Amniotic epithelial cell (primary cell): ENCODE measurements around the gene LRRC26.

Experiments
- DNase-seq: peaks from one replicate; pipeline ENCODE4 v3.0.0-alpha.2; 2010; ENCODE audit warnings: low read depth

The LRRC26 gene

DNA sequence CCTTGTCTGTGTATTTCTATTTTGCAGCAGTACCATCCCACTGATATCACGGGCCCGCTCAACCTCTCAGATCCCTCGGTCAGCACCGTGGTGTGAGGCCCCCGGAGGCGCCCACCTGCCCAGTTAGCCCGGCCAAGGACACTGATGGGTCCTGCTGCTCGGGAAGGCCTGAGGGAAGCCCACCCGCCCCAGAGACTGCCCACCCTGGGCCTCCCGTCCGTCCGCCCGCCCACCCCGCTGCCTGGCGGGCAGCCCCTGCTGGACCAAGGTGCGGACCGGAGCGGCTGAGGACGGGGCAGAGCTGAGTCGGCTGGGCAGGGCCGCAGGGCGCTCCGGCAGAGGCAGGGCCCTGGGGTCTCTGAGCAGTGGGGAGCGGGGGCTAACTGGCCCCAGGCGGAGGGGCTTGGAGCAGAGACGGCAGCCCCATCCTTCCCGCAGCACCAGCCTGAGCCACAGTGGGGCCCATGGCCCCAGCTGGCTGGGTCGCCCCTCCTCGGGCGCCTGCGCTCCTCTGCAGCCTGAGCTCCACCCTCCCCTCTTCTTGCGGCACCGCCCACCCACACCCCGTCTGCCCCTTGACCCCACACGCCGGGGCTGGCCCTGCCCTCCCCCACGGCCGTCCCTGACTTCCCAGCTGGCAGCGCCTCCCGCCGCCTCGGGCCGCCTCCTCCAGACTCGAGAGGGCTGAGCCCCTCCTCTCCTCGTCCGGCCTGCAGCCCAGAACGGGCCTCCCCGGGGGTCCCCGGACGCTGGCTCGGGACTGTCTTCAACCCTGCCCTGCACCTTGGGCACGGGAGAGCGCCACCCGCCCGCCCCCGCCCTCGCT is 1.9 kb downstream of the LRRC26 start:
- no peak for DNase-seq

DNA sequence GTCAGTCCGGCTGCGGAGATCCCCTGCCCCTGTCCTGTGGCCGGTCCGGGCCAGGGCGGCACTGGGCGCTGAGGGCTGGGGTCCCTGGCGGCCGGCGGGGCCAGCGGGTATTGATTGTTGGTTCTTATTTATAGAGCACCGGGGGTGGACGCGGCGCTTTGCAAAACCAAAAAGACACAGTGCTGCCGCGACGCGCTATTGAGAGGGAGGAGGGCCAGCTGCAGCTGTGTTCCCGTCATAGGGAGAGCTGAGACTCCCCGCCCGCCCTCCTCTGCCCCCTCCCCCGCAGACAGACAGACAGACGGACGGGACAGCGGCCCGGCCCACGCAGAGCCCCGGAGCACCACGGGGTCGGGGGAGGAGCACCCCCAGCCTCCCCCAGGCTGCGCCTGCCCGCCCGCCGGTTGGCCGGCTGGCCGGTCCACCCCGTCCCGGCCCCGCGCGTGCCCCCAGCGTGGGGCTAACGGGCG is 2.5 kb downstream of the LRRC26 start:
- DNase-seq: no peak

DNA sequence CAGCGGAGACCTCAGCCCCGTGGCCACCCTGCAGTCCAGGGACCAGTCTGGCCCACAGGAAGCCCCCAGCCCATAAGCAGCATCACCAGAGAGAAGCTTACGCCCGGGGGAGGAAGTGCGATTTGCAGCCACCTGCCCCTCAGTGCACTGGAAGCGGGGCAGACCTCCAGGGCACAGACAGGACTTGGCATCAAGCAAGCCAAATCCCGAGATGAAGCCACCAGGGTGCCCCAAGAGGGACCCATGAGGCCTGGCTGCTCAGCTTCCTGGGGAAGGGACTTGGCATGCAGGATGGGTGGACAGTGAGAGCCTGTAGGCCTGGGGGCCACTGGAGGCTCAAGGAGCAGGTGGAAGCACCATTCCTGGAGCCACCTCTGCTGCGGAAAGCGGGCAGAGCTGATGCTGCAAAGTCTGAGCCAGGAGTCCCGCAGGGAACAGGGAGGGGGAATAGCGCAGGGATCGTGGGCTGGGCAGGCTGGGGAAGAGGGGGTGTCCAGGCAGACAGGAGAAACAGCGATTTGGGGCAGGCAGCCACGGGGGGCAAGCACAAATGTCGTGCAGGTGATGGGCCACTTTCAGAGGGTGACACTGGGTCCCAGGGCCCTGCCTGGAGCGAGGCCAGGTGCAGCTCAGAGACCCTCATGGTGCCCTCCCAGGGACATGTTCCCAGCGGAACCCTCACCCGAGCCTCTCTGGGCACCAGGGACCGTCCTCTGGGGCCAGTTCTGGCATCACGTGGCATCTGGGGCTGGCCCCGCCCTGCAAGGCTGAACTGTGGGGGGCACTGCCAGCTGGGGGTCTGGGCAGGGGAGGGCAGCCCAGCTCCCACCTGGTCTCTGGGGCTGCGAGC is 3.2 kb downstream of the LRRC26 start:
- DNase-seq: no peak

DNA sequence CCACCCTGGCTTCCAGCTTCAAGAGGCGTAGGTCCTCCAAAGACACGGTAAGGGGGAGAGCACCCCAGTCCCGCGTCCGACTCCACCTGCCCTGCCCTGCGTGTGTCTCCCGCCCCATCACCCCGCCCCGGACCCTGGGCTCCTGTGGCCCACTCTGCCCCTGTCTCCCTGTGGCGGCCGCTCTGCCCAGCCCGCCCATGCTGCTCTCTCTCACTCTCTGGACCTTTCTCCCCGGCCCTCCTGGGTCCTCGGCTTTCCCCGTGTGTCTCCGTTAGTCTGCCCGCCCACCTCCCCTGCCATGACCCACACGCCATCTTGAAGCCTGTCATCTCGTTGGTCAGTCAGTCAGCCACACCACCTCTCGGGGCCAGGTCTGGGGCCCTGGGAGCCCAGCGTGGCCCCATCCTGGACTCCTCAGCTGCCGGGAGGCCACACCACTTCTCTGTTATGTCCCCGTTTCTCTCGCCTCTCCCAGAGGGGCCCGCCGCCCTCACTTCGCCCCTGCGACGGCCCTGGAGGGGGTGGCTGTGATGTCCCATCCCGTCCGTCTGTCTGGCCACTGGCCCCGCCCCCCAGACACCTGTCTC is 4.5 kb downstream of the LRRC26 start:
- no peak for DNase-seq

DNA sequence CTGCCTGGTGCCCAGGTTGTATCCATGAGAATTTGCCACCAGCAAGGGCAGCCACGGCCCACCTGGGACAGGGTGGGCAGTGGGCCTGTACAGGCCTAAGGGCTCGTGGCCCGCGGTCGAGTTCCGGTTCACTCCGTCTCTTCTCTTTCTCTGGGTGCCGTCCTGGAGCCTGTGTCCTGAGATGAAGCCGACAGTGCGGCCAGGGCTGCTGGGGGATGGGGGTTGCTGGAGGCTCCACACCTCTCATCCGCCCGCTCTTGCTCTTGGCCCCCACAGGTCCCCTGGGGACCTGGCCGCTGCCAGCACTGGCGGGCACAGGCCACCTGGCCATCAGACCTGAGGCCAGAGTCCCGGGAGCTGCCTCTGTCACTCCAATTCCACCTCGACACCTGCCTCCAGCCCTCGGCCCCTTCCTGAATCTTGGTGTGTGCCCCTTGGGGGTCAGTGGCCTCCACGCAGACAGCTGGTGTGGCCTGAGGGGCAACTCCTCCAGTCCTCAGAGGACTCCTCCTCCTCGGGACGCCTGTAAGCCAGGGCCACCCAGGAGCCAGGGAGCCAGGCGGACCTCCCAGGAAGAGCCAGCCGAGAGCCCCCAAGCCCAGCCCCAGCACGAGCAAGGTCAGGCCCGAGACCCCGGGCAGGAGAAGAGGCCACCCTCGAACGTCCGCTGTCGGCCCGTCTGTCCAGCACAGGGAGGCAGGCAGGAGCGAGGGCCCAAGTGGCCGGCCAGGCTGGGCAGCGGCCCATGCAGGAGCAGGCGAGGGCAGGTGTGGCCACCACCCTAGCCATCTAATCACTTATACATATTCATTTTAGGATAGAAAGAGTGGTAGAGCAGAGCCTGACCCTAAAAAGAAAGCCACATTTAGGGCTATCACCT is 5.2 kb downstream of the LRRC26 start:
- DNase-seq: no peak

DNA sequence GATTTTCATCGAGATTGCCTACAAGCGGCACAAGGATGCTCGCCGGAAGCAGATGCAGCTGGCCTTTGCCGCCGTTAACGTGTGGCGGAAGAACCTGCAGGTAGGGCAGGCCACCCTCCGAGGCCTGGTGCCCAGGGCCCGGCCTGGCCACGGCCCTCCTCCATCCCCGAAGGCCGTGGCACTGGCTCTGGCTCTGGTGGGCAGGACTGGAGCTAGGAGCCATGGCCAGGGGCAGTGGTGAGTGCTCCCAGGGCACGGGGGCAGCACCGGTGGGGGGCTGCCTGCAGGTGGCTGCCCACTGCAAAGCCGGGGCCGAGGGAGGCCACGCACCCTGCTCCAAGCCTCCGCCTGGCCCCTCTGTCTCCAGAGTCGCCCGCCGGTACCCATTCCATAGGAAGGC is 6.0 kb downstream of the LRRC26 start:
- no peak for DNase-seq

DNA sequence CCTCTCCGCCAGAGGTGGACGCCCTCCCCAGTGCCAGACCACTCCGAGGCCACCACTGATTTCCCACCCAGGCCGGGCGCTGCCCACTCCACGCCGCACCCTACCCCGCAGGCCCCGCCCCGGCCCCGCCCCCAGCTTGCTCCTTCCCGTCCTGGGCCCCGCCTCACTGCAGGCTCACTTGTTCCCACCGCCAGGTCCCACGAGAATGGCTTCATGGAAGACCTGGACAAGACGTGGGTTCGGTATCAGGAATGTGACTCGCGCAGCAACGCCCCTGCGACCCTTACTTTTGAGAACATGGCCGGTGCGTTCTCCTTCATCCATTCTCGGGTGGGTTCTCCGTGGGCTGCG is 6.5 kb downstream of the LRRC26 start:
- no peak for DNase-seq

DNA sequence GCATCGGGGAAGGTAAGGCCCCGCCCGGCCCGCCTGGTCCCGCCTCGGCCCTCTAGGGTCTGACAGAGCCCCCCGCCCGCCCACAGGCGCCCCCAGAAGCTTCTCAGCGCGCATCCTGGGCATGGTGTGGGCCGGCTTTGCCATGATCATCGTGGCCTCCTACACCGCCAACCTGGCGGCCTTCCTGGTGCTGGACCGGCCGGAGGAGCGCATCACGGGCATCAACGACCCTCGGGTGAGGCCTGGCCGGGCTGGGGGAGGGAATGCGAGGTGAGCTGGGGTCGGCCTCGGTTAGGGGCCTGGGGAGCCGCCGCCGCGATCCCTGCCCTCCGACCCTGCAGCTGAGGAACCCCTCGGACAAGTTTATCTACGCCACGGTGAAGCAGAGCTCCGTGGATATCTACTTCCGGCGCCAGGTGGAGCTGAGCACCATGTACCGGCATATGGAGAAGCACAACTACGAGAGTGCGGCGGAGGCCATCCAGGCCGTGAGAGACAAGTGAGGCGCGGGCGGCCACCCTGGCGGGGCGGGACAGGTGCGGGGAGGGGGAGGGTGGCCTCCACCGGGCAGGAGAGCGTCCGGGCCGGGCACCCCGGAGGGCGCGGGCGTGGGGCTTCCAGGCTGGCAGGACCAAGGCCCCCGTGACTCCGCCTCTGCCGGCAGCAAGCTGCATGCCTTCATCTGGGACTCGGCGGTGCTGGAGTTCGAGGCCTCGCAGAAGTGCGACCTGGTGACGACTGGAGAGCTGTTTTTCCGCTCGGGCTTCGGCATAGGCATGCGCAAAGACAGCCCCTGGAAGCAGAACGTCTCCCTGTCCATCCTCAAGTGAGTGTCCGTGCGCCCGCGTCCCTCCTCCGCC is 7.1 kb downstream of the LRRC26 start:
- peak; percentile 17 for DNase-seq

DNA sequence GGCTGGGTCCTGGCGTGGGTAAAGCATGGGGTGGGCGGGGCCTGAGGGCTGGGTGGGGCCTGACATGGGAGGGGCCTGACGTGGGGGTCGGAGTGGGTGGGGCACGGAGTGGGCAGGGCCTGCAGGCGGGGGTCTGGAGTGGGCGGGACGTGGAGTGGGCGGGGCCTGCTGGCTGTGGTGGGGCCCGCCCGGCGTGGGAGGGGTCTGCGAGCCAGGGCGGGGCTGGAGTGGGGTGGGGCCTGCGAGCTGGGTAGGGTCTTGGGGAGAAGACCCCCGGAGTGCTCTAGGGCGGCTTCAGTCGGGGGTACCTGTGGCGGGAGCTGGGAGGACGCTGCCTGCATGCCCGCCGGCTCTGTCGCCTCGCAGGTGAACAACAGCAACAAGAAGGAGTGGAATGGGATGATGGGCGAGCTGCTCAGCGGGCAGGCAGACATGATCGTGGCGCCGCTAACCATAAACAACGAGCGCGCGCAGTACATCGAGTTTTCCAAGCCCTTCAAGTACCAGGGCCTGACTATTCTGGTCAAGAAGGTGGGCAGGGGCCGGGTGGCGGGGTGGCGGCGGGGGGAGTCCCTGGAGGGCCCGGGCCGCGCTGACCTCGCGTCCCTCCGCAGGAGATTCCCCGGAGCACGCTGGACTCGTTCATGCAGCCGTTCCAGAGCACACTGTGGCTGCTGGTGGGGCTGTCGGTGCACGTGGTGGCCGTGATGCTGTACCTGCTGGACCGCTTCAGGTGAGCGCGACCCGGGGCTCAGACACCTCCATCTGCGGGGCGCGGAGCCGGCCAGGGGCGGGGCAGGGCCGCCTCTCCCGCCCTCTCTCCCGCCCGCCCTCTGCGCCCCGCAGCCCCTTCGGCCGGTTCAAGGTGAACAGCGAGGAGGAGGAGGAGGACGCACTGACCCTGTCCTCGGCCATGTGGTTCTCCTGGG is 8.0 kb downstream of the LRRC26 start:
- DNase-seq: no peak

DNA sequence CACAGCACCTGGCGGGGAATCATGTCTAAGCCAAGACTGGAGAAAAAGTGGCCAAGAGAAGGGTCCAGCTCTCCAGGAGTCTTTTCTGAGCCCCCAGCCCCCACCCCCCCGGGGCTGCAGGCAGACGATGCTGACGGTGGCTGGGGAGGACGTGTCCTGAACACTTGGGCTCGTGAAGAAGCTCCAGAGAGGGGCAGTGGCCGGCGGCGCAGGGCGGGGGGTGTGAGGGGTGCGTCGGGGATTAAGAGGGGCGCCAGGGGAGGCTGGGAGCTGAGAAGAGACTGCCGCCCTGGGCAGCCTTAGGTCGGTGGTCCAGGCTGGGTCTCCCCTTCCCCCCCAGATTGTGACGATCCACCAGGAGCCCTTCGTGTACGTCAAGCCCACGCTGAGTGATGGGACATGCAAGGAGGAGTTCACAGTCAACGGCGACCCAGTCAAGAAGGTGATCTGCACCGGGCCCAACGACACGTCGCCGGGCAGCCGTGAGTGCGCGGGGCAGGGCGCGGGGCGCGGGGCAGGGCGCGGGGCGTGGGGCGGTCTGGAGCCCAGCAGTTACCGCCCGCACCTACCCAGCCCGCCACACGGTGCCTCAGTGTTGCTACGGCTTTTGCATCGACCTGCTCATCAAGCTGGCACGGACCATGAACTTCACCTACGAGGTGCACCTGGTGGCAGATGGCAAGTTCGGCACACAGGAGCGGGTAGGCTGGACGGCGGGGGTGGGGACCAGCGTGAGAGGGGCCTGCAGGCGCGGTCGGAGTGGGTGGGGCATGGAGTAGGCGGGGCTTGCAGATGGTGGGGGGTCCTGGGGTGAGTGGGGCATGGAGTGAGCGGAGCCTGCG is 8.9 kb downstream of the LRRC26 start:
- no peak for DNase-seq

DNA sequence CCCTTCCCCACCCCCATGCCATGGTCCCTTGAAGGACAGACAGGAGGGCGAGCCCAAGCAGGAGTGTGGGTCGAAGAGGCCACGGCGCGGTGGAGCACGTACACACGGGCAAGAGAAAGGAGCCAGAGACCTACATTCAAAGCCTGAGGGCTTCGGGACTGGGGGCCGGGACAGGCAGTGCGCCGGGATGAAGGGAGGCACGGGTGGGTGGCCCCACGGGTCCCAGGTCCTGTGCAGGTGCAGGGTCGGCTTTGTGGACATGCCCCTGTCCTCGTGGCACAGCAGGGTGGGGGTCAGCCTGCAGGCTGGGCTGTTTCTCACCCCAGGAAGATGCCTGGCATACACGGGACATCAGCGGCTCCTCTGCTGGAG is 9.8 kb downstream of the LRRC26 start:
- DNase-seq: no peak

DNA sequence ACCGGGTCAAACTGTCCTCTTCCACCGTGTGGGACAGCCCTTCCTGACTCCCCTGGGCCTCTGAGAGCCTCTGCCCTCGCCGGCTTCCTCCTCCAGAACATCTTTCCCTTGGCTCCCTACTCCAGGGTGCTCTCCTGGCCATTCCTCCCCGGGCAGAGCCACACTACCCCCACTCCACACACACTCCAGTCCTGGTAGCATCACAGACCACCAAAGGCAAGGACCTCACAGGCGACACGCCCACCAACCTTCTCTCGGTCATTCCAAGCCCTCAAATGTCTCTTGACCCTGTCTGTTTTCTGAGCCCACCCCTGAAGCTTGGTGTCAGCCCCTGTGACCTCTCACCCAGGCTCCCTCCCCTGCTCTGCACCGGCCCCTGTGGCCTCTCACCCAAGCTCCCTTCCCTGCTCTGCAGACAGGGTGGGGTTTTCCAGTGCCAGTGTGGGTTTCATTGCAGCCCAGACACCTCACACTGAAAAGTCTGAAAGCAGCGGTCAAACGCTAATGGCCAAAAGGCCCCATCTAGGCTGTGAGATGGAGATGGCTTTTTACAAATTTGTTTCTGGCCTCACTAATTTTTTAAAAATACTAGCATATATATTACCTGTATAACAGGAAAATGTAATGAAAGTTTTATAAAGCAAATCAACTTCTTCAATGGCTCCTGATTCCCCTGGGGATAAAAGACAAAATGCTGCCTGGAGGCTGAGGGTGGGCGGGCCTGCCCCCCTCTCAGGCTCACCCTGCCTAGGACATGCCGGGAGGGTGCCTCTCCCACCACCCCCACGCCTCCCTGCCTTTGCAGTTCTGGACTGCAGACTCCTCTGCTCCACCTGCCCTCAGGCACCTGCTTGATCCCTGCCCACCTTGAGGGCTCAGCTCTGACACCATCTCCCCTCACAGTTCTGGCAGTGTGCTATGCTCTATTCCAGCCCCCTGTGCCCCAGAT is 10.5 kb downstream of the LRRC26 start:
- DNase-seq: no peak

DNA sequence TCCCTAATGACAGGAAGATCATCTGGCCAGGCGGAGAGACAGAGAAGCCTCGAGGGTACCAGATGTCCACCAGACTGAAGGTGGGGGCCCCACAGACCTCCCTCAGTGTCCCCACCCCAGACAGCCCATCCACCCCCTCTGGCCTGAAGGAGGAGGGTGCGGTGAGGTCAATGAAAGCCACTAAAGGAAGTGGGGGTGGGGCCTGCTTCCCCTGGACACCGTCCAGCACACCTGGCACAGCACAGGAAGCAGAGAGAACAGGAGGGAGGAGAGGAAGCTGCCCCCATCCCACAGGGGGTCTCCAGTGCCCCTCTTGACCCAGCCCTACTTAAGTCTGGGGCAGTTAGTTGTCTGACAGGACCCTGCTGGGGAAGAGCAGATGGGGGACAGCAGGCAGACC is 11.2 kb downstream of the LRRC26 start:
- DNase-seq: no peak

DNA sequence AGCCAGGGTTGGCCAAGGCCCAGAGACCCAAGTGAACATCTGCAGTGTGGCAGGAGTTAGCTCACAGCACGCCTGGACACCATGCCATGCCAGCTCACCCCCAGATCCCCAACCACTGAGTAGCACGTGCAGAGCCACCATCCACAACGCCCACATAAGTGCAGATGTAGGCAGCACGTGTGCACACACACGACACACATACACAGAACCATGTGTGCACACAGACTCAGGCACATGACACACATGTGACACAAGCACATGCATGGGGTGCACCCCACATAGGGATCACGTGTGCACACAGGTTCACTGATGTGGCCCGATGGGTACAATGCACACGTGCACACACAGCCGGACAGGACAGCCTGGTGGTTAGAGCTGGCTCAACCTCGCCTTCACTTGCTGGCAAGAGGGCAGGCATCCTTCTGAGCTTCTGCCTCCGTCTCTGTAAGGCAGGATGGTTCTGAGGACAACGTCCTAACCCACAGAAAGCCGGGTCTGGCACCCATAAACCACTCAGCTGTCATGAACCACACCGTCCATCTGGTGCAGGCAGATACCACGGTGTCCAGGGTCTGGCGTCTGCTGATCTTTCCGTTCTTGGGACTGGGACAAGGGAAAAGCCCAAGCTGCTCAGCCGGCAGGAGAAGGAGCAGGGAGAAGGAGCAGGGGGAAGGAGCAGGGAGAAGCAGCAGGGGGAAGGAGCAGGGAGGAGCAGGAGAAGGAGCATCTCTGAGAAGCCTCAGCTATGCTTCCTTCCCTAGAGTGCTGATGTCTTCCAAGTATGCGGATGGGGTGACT is 12.0 kb downstream of the LRRC26 start:
- no peak for DNase-seq

DNA sequence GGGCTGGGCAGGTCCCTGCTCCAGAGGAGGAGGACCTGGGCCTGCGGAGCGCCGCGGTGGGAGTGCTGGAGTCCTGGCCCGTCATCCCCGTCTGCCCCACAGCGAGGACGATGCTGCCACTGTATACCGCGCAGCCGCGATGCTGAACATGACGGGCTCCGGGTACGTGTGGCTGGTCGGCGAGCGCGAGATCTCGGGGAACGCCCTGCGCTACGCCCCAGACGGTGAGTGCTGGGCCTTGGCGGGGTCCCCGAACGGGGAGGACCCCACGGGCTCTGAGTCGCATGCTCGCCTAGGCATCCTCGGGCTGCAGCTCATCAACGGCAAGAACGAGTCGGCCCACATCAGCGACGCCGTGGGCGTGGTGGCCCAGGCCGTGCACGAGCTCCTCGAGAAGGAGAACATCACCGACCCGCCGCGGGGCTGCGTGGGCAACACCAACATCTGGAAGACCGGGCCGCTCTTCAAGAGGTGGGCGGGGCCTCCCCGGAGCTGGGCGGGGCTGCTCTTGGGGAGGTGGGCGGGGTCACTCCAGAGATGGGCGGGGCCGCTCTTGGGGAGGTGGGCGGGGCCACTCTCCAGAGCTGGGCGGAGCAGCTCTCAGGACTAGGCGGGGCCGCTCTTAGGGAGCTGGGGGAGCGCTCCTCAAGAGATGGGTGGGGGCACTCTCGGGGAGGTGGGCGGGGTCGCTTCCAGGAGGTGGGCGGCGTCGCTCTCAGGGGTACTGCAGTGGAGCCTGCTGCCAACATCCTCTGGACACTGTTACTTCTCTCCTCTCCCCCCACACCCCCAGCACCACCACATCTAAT is 13.1 kb downstream of the LRRC26 start:
- peak; percentile 23 for DNase-seq

DNA sequence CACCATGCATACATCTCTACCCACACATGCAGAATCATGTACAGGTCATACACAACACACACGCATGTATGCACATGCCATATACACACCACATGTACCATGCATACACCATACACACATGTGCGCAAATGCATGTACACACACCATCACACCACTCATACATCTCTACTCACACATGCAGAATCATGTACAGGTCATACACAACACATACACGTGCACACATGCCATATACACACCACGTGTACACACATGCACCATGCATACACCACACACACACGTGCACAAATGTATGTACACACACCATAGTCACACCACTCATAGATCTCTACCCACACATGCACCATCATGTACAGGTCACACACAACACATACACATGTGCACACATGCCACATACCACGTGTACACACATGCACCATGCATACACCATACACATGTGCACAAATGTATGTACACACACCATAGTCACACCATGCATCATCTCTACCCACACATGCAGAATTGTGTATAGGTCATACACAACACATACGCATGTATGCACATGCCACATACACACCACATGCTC is 16.9 kb downstream of the LRRC26 start:
- no peak for DNase-seq
